Heart right ventricle (tissue), 16 donors: ENCODE measurements around the gene SGO1. TPM values are rescaled to one million over a fixed set of nuclear protein-coding genes. Genes with fewer than 3 reads are reported as not detected.
A peak's percentile ranks its signal among the peaks of the same experiment; 100 is the strongest.

Experiments
- ATAC-seq, 8 donors: fragments of 200-7000 bp; cut with Tn5 transposase; one replicate each; pipeline ENCODE4 v1.9.1; 2020; ENCODE audit warnings: mild to moderate bottlenecking in 8 of 8, moderate library complexity in 8 of 8, moderate number of reproducible peaks in 1 of 8
- DNase-seq, 2 donors: peaks; one replicate each; pipeline ENCODE4 v3.0.0-alpha.2; 2020
- H3K27ac ChIP-seq, 10 donors: fragments of 200-600 bp; sonication (generic) in 2 of 10; one replicate each; pipeline versions ENCODE4 v1.5.0 to v1.8.0; 2020 to 2022; ENCODE audit warnings: mild to moderate bottlenecking in 3 of 10
- H3K27me3 ChIP-seq, 7 donors: fragments of 200-600 bp; one replicate each; pipeline ENCODE4 v1.8.0; 2021 to 2022; ENCODE audit warnings: mild to moderate bottlenecking in 2 of 7
- H3K36me3 ChIP-seq, 9 donors: fragments of 200-600 bp; sonication (generic) in 1 of 9; one replicate each; pipeline versions ENCODE4 v1.5.0 to v1.8.0; 2020 to 2022; ENCODE audit warnings: mild to moderate bottlenecking in 2 of 9
- H3K4me1 ChIP-seq, 9 donors: fragments of 200-600 bp; sonication (generic) in 1 of 9; one replicate each; pipeline versions ENCODE4 v1.5.0 to v1.8.0; 2020 to 2022; ENCODE audit warnings: mild to moderate bottlenecking in 4 of 9
- H3K4me3 ChIP-seq, 10 donors: fragments of 200-600 bp; sonication (generic) in 2 of 10; one replicate each; pipeline versions ENCODE4 v1.5.0 to v1.8.0; 2020 to 2022; ENCODE audit warnings: mild to moderate bottlenecking in 7 of 10, moderate library complexity in 2 of 10
- H3K9me3 ChIP-seq, 11 donors: fragments of 200-600 bp in 10 of 11; sonication (generic) in 2 of 11; one replicate each; pipeline versions ENCODE4 v1.5.0 to v1.8.0; 2013 to 2022; ENCODE audit warnings: mild to moderate bottlenecking in 2 of 11, control low read depth in 1 of 11, moderate library complexity in 1 of 11
- WGBS, 2 donors: extraction: QIAGEN DNeasy Blood & Tissue Kit; methylation state at CpG; one replicate each; pipeline ENCODE4 v1.1.7; 2013; ENCODE audit warnings: inconsistent platforms in 1 of 2; 5-methylcytosine and 5-hydroxymethylcytosine counted together
- intact Hi-C, 10 donors: fragments of 100-400 bp; cut with DNase I; formaldehyde crosslinking; loops; one replicate each; pipeline versions ENCODE4 v1.11.1 to v1.14.2; 2022
- polyA plus RNA-seq, 2 donors: library from polyadenylated mRNA; stranded (reverse); fragments of 200-250 nt; gene quantifications; one replicate each; pipeline ENCODE4 v1.2.3, GENCODE V29; 2013
- total RNA-seq, 10 donors: library from RNA; stranded (reverse); fragmentation: NEBNext Ultra II Directional in 3 of 10; extraction: Animal tissue kit (Norgen Biotek cat#: 25700) in 3 of 10; gene quantifications; one replicate each; pipeline versions ENCODE4 v1.2.1 to v1.2.4, GENCODE V29; 2021 to 2023
- TF ChIP-seq, protein P1 (sequence below), 9 donors: fragments of 200-600 bp; sonication (generic) in 2 of 9; IDR thresholded peaks; one replicate each; pipeline versions ENCODE4 v1.5.0 to v1.8.0; 2021 to 2022; ENCODE audit warnings: antibody characterized with exemption in 9 of 9, mild to moderate bottlenecking in 5 of 9, moderate library complexity in 1 of 9
- donor health status: Arrhythmogenic right ventricular cardiomyopathy.
- donor health status: ischemic (EF 13 %, LVEDD 7.1; RV severe dilation, severe dysfunction).
- donor health status: healthy with polysubstance abuse.
- donor health status: DM: no; HTN: yes; CAD: no.
- donor health status: DM: no; HTN: no; CAD: no.
- donor health status: ischemic (EF 25% LVEDD 6.9; RV normal size, moderate dysfunction).
- donor health status: ischemic (EF 25% LVEDD 5.7; RV mildly dilated, moderate dysfunction).
- donor health status: healthy.
- donor health status: DM: yes; HTN: yes; CAD: no.
- donor health status: Ischemic cardiomyopathy.
- donor health status: ischemic (EF 35%, LVEDD 5.7; RV mildly dilated, moderate dysfunction).
- donor health status: nonischemic (EF 11% LVEDD 7.7; RV severe dilation, severe dysfunction).
- donor health status: DM: yes; HTN: yes; CAD: no.
- donor health status: PGD.
- donor health status: ischemic (EF 29% LVEDD 5.4; RV normal size, mild dysfunction).
- donor health status: nonischemic (EF 23%, LVEDD 6.1; RV moderate dilation, normal function).

SGO1 gene
- total and polyA plus RNA-seq, 12 donors = 0.04 to 2.2 (median 0.49) TPM; not detected in 5

DNA sequence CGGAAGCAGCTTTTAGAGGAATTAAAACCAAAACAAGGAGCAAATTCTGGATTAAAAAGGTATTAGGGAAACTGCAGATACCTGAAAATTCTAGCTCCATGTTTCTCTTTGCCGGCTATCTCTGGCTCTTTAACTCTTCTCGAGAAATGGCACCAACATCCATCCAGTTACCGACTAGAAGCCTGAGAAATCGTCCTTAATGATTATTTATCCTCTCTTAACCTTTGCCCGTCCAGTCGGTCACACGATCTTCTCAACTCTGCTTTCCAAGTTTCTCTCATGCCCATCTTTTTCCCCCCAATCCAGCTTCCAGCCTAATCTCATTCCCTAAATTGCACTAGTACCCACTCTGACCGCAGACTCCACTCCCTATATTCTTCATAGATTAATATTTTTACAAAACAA, 596 bp upstream of the SGO1 start:
- Histone ChIP-seq H3K4me1 (peaks cover 0 to 22% (median 16%) of the 10 kb centered on the region in 9 donors), H3K27me3 (no peaks in the 10 kb centered on the region), H3K36me3 (no peaks in the 10 kb centered on the region), H3K4me3 (peak overlapping the region; percentile 37 to 83 (median 68)), H3K9me3 (no peaks in the 10 kb centered on the region), H3K27ac (peak overlapping the region; percentile 75 to 97 (median 92))
- DNase-seq = no peak
- TF ChIP-seq, protein P1, sequence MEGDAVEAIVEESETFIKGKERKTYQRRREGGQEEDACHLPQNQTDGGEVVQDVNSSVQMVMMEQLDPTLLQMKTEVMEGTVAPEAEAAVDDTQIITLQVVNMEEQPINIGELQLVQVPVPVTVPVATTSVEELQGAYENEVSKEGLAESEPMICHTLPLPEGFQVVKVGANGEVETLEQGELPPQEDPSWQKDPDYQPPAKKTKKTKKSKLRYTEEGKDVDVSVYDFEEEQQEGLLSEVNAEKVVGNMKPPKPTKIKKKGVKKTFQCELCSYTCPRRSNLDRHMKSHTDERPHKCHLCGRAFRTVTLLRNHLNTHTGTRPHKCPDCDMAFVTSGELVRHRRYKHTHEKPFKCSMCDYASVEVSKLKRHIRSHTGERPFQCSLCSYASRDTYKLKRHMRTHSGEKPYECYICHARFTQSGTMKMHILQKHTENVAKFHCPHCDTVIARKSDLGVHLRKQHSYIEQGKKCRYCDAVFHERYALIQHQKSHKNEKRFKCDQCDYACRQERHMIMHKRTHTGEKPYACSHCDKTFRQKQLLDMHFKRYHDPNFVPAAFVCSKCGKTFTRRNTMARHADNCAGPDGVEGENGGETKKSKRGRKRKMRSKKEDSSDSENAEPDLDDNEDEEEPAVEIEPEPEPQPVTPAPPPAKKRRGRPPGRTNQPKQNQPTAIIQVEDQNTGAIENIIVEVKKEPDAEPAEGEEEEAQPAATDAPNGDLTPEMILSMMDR (IDR thresholded peaks at IDR 0.05) = no peak
- WGBS, 2 donors = 1 to 2% methylated on average over 9 of the region's 9 CpGs
- ATAC-seq = peak in 5 of 8 donors; percentile 2 to 19 (median 6)
- intact Hi-C loops = loop anchor here in 5 of 10 donors (2.0 to 10.0 kb wide), 8 partner anchors 142 to 299 kb away; partner anchors contain the start of genes KAT2B (in 4 of the 5) and RAB5A (in 4 of the 5)

DNA sequence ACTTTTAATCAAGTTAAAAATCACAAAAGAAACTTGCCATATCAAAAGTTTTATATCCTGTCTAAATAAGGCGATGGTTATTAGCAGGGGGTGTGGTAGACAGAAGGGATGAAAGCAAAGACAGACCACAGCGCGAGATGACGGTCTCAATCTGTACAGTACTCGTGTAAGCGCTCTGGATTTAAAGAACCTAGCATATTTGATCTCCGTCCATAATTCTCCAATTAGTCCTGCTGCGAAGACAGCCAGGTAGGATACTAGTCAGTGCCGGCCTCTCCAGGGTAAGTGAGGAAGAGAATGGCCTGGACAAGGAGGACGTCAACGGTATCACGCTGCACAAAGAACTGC, 701 bp downstream of the SGO1 start:
- TF ChIP-seq, protein P1 (IDR thresholded peaks at IDR 0.05) = no peak
- ATAC-seq = no peak
- Histone ChIP-seq H3K4me1 (peaks cover 0 to 22% (median 16%) of the 10 kb centered on the region in 9 donors), H3K27ac (peak overlapping the region in 1 of 10 donors; percentile 97), H3K36me3 (no peaks in the 10 kb centered on the region), H3K9me3 (no peaks in the 10 kb centered on the region), H3K4me3 (peak overlapping the region; percentile 37 to 83 (median 68)), H3K27me3 (no peaks in the 10 kb centered on the region)
- WGBS, 2 donors = 4 to 5% methylated on average over 12 of the region's 12 CpGs
- intact Hi-C loops = loop anchor here in 5 of 10 donors (5.0 to 10.0 kb wide), 6 partner anchors 141 to 298 kb away; partner anchors contain the start of genes KAT2B (in 4 of the 5) and RAB5A (in 3 of the 5)
- DNase-seq = no peak

DNA sequence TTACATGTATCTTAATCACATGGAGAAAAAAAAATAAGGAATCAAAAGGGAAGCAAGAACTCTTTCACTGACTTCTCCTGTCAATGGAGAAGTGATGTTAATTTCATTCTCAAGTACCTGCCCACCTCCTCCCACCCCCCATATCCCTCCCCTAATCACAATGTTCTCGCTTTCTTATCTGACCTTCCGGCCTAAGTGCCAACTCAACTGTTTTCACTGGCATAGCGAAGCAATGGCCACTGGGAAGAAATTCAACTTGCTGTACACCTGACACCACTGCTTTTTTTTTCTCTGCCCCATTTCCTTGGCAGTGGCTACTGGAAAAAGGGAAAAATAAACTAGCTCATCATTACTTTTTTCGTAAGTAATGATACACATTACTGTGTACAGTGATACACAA, 3.8 kb downstream of the SGO1 start:
- peak overlapping the region in 7 of 10 donors; percentile 25 to 76 (median 69) for H3K27ac ChIP-seq

DNA sequence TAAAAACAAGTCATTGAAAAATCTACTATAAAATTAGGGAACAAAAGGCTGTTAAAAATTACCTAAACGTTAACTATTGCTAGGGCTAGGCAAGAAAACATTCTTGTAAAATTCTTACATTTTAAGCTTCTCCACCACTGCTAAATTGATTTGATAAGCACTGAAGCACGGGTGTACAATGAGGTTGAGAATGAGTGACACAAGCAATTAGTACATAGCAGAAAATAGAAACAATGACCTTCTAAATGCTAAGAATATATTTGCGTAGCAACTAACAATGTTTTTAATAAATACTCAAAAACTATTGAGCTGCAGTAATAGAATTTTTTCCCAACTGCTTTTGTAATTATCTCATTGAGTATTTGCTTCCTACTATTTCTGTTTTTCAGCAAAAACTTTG, 4.7 kb downstream of the SGO1 start:
- TF ChIP-seq, protein P1 (IDR thresholded peaks at IDR 0.05) = no peak
- no peaks in the 10 kb centered on the region for H3K36me3 ChIP-seq
- DNase-seq (no peak), ATAC-seq (peak in 3 of 8 donors; percentile 44 to 49 (median 46))
- H3K9me3 ChIP-seq = no peaks in the 10 kb centered on the region
- peaks cover 0 to 11% (median 7%) of the 10 kb centered on the region in 9 donors for H3K4me1 ChIP-seq
- peak overlapping the region in 9 of 10 donors; percentile 22 to 76 (median 54) for H3K27ac ChIP-seq
- no peak overlapping the region for H3K4me3 ChIP-seq
- intact Hi-C loops = loop anchor here in 4 of 10 donors (5.0 to 10.0 kb wide), 4 partner anchors 39 to 236 kb away; partner anchors contain the start of genes RAB5A (in 2 of the 4) and KAT2B (in 1 of the 4)
- no peaks in the 10 kb centered on the region for H3K27me3 ChIP-seq
- WGBS, 2 donors = 41 to 64% methylated on average over 3 of the region's 3 CpGs

More for the DNA sequence above, 3.8 kb downstream of the SGO1 start:
- Histone ChIP-seq H3K27me3 (no peaks in the 10 kb centered on the region), H3K4me3 (no peak overlapping the region), H3K9me3 (no peaks in the 10 kb centered on the region), H3K4me1 (peaks cover 0 to 17% (median 12%) of the 10 kb centered on the region in 9 donors), H3K36me3 (no peaks in the 10 kb centered on the region)
- TF ChIP-seq, protein P1 (IDR thresholded peaks at IDR 0.05) = no peak
- WGBS, 2 donors = 61 to 74% methylated on average over 4 of the region's 4 CpGs
- intact Hi-C loops = loop anchor here in 4 of 10 donors (5.0 to 10.0 kb wide), 4 partner anchors 40 to 237 kb away; partner anchors contain the start of genes RAB5A (in 2 of the 4) and KAT2B (in 1 of the 4)
- DNase-seq (no peak), ATAC-seq (peak in 3 of 8 donors; percentile 28 to 61 (median 42))
